SK-N-SH treated with all-trans-retinoic acid at 6 μM for 48 hours (cell line): Measurements from ENCODE around the gene CCDC85C.

Experiments used
- ARNTL ChIP-seq: fragments of 450-650 bp; formaldehyde crosslinking; IDR thresholded peaks from 2 replicates; pipeline ENCODE4 v1.5.0; 2020; ENCODE audit warnings: low read depth, mild to moderate bottlenecking, moderate library complexity, borderline replicate concordance
- CSRNP3 ChIP-seq: fragments of 250-450 bp; sonication (Bioruptor Pico); IDR thresholded peaks from 2 replicates; pipeline ENCODE4 v1.5.1; 2021; ENCODE audit warnings: mild to moderate bottlenecking, moderate library complexity
- GLIS3 ChIP-seq: fragments of 250-450 bp; sonication (Bioruptor Pico); IDR thresholded peaks from 2 replicates; pipeline ENCODE4 v1.5.0; 2020; ENCODE audit warnings: mild to moderate bottlenecking, moderate library complexity
- OSR1 ChIP-seq: fragments of 250-450 bp; sonication (Bioruptor Pico); IDR thresholded peaks from 2 replicates; pipeline ENCODE4 v1.8.0; 2022; ENCODE audit warnings: moderate library complexity, mild to moderate bottlenecking, inconsistent platforms
- PATZ1 ChIP-seq: fragments of 250-450 bp; sonication (Bioruptor Pico); IDR thresholded peaks from 2 replicates; pipeline ENCODE4 v1.8.0; 2020; ENCODE audit warnings: mild to moderate bottlenecking, moderate library complexity, borderline replicate concordance
- SNAI2 ChIP-seq: fragments of 250-450 bp; sonication (Bioruptor Pico); IDR thresholded peaks from 2 replicates; pipeline ENCODE4 v1.5.0; 2020; ENCODE audit warnings: mild to moderate bottlenecking, moderate library complexity
- TSHZ2 ChIP-seq: fragments of 250-450 bp; sonication (Bioruptor Pico); IDR thresholded peaks from 2 replicates; pipeline ENCODE4 v1.5.0; 2020; ENCODE audit warnings: mild to moderate bottlenecking, moderate library complexity
- ZFP3 ChIP-seq: fragments of 250-450 bp; sonication (Bioruptor Pico); IDR thresholded peaks from 2 replicates; pipeline ENCODE4 v1.5.0; 2020; ENCODE audit warnings: mild to moderate bottlenecking, moderate library complexity
- ZFP30 ChIP-seq: fragments of 450-650 bp; formaldehyde crosslinking; IDR thresholded peaks from 2 replicates; pipeline ENCODE4 v1.5.0; 2022; ENCODE audit warnings: mild to moderate bottlenecking, moderate library complexity
- ZNF565 ChIP-seq: fragments of 450-650 bp; formaldehyde crosslinking; conservative IDR thresholded peaks from 2 replicates; pipeline ENCODE4 v1.5.0; 2020; ENCODE audit warnings: low read depth, mild to moderate bottlenecking, moderate library complexity

- TF ChIP-seq ARNTL = no peak
- TF ChIP-seq ZFP30 (CRISPR knock-in tag) = no peak
- TF ChIP-seq GLIS3 (CRISPR knock-in tag) = no peak
- no peak for TF ChIP-seq OSR1 (CRISPR knock-in tag)
- no peak for TF ChIP-seq TSHZ2 (CRISPR knock-in tag)
- no peak for TF ChIP-seq PATZ1 (CRISPR knock-in tag)
- no peak for TF ChIP-seq CSRNP3
- TF ChIP-seq SNAI2 = no peak
- no peak for TF ChIP-seq ZFP3 (CRISPR knock-in tag)
- no peak for TF ChIP-seq ZNF565 (CRISPR knock-in tag)
Observed at GRCh38 chr14:99561864-99562263, 42.1 kb downstream of the CCDC85C start.
